Ovary (tissue), 9 donors: ENCODE results near the gene MDH2. TPM values are rescaled to one million over a fixed set of nuclear protein-coding genes. Genes with fewer than 3 reads are reported as not detected.
"Not testable (repeated sequence)": the region's sequence is repeated elsewhere in the genome, so short reads cannot be mapped to it uniquely, and the experiment has no call there.

Experiments used
- DNase-seq, 5 donors: peaks; one replicate each; pipeline ENCODE4 v3.0.0-alpha.2; 2019 to 2020
- H3K27ac ChIP-seq, 2 donors: fragments of 200-600 bp; one replicate each; pipeline versions ENCODE4 v1.5.1 to v1.8.0; 2019 to 2022
- H3K27me3 ChIP-seq: fragments of 200-600 bp; one replicate; pipeline ENCODE4 v1.8.0; 2022
- H3K36me3 ChIP-seq: fragments of 200-600 bp; sonication (generic); one replicate; pipeline ENCODE4 v1.5.1; 2019
- H3K4me1 ChIP-seq: one replicate; pipeline ENCODE4 v1.8.1; 2013; ENCODE audit warnings: mild to moderate bottlenecking, moderate library complexity; ENCODE audit not compliant: insufficient read depth
- H3K4me3 ChIP-seq: fragments of 200-600 bp; sonication (generic); one replicate; pipeline ENCODE4 v1.5.1; 2017
- H3K9me3 ChIP-seq, 2 donors: fragments of 200-600 bp in 1 of 2; sonication (generic) in 1 of 2; one replicate each; pipeline versions ENCODE4 v1.5.1 to v1.8.1; 2013 to 2019; ENCODE audit warnings: mild to moderate bottlenecking in 1 of 2, moderate library complexity in 1 of 2
- CTCF ChIP-seq, 3 donors: fragments of 450-650 bp in 2 of 3; fragments of 200-600 bp in 1 of 3; IDR thresholded peaks; one replicate each; pipeline versions ENCODE4 v1.5.1 to v1.8.0; 2016 to 2022; ENCODE audit warnings: antibody characterized with exemption in 3 of 3, mild to moderate bottlenecking in 1 of 3
- EP300 ChIP-seq: sonication (generic); formaldehyde crosslinking; IDR thresholded peaks from one replicate; pipeline ENCODE4 v1.6.1; 2017; ENCODE audit warnings: antibody characterized with exemption
- POLR2A ChIP-seq: fragments of 450-650 bp; IDR thresholded peaks from one replicate; pipeline ENCODE4 v1.6.1; 2017; ENCODE audit warnings: antibody characterized with exemption, mild to moderate bottlenecking, moderate library complexity
- WGBS, 3 donors: extraction: QIAGEN DNeasy Blood & Tissue Kit in 1 of 3; methylation state at CpG; one replicate each; pipeline versions ENCODE4 v1.1.5 to v1.1.7; 2013 to 2017; 5-methylcytosine and 5-hydroxymethylcytosine counted together
- intact Hi-C, 4 donors: fragments of 100-400 bp; cut with DNase I; formaldehyde crosslinking; loops; one replicate each; pipeline versions ENCODE4 v1.11.0 to v1.15.1; 2022 to 2023
- polyA plus RNA-seq, 2 donors: library from polyadenylated mRNA; stranded (reverse); fragments of 200-250 nt in 1 of 2; fragments of 350-450 nt in 1 of 2; fragmentation: Illumina TruSeq in 1 of 2; extraction: RNeasy Lipid Tissue Mini Kit (QIAGEN cat#74804) in 1 of 2; gene quantifications; one replicate each; pipeline ENCODE4 v1.2.3, GENCODE V29; 2013 to 2014
- total RNA-seq, 7 donors: library from RNA; depleted of rRNA in 2 of 7; stranded (reverse); fragments of >200 nt in 2 of 7; fragmentation: NEBNext Ultra II Directional in 3 of 7; extraction: Animal tissue kit (Norgen Biotek cat#: 25700) in 3 of 7; gene quantifications; one replicate each; pipeline versions ENCODE4 v1.1.0 to v1.2.4, GENCODE V29; 2016 to 2023
- donor health status: DM: no; HTN: no; CAD: no; lungs with moderate emphysema.
- donor health status: DM: no; HTN: no; CAD: no.
- donor health status: Bipolar disorder and iron deficiency.
- donor health status: DM: yes; HTN: yes; CAD: no.
- donor health status: DM: no; HTN: no; CAD: no.
- donor health status: DM: yes; HTN: yes; CAD: no.

Gene MDH2
- total and polyA plus RNA-seq, 9 donors: 38.4 to 124 (median 94.9) TPM

DNA sequence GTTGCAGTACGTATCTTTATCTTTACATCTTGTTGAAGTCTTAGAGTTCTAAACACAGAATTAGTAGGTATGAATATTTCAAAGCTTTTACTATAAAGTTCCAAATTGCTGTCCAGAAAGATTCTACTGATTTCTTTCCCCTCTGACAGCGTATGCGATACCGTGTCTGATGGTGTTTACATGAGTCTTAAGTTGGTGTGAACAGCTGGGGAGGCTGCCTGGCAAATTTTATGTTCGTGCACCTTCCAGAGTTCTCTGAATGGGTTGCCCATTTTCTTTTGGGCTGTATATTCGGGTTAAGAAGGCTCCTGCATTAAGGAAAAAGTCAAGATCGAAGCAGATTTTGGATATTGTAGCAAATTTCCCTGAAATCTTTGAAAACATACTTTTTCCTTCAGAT lies 8.3 kb downstream of the MDH2 start:
- WGBS, 3 donors: 83 to 87% (median 85%) methylated on average over 7 of the region's 7 CpGs
- Histone ChIP-seq H3K36me3 (no peaks in the 10 kb centered on the region), H3K4me3 (no peak overlapping the region), H3K27ac (no peak overlapping the region), H3K9me3 (no peaks in the 10 kb centered on the region), H3K27me3 (no peaks in the 10 kb centered on the region), H3K4me1 (no peaks in the 10 kb centered on the region)
- DNase-seq: no peak
- intact Hi-C loops: no loop called here
- TF ChIP-seq EP300 (no peak), CTCF (IDR thresholded peaks at IDR 0.05) (no peak), POLR2A (no peak)

DNA sequence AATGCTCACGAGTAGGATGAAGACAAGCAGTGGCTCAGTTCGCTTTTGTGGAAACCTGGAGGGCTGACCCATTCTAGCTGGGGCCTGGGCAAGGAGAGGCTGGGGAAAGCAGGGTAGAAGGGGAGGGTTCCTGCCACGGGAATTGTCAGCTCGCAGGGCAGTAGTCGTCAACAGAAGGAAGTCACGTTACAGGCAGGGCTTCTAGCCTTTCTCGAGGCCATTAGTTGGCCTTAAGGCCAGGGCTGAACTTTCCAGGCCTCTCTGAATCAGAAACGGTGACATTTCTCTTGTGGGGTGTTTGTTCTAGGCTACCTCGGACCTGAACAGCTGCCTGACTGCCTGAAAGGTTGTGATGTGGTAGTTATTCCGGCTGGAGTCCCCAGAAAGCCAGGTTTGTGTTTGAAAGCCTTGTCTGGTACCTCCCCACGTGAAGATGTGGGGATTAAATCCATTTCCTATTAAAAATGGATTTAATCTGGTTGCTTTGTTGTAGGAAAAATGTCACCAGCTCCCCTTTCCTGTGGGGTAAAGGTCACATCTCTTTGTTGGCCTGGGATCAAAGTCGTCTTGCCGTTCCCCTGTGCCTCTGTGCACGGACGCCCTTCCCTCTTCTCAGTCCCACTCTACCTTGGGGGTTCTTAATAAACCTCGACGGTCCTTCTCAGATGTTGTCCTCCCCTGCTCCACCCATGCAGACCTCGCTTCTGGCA lies 9.4 kb downstream of the MDH2 start:
- H3K27ac ChIP-seq: no peak overlapping the region
- 82 to 88% (median 83%) methylated on average over 18 of the region's 18 CpGs for WGBS, 3 donors
- no peaks in the 10 kb centered on the region for H3K4me1 ChIP-seq
- DNase-seq: no peak
- no peaks in the 10 kb centered on the region for H3K27me3 ChIP-seq
- no peaks in the 10 kb centered on the region for H3K9me3 ChIP-seq
- no peak overlapping the region for H3K4me3 ChIP-seq
- TF ChIP-seq EP300 (no peak), POLR2A (no peak), CTCF (IDR thresholded peaks at IDR 0.05) (no peak)
- intact Hi-C loops: no loop called here
- no peaks in the 10 kb centered on the region for H3K36me3 ChIP-seq

- Histone ChIP-seq H3K4me1 (no peaks in the 10 kb centered on the region), H3K4me3 (no peak overlapping the region), H3K36me3 (no peaks in the 10 kb centered on the region), H3K9me3 (no peaks in the 10 kb centered on the region), H3K27me3 (no peaks in the 10 kb centered on the region), H3K27ac (no peak overlapping the region)
- DNase-seq: no peak
- intact Hi-C loops: no loop called here
- 84 to 93% (median 85%) methylated on average over 11 of the region's 11 CpGs for whole genome bisulfite sequencing, 3 donors
- TF ChIP-seq POLR2A (no peak), EP300 (no peak), CTCF (IDR thresholded peaks at IDR 0.05) (no peak)
Measured at GRCh38 chr7:76057813-76058145, 9.9 kb downstream of the MDH2 start.

DNA sequence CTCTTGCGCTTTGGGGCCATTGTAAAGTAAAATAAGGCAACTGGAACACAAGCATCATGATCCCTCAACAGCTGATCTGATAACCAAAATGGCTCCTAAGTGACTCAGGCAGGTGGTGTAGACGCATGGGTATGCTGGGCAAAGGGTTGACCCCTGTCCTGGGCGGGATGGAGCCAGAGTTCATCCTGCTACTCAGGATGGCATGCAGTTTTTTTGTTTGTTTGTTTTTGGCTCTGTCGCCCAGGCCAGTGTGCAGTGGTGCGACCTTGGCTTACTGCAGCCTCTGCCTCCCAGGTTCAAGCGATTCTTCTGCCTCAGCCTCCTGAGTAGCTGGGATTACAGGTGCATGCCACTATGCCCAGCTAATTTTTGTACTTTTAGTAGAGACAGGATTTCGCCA lies 10.8 kb downstream of the MDH2 start:
- H3K4me1 ChIP-seq, H3K36me3 ChIP-seq: not testable (repeated sequence)
- 90 to 93% (median 91%) methylated on average over 7 of the region's 7 CpGs for WGBS, 3 donors

DNA sequence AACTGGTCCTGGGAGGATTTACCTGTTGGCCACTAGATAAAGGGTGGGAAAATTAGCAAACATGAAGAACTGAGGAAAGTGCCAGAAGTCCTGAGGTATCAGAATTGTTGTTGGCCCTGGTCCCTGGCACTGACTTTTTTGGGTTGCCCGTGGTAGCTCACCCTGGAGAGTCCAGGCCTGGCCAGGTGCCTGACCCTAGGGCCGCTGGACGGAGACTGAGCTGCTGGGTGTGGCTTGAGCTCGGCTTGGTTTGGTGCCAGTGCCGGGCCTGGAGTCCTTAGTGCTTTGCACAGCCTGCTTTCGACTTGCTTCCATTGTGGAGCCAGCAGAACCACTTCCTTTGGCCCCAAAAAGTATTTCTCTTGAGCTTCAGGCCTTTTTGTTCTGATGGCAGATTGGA lies 12.9 kb downstream of the MDH2 start:
- Histone ChIP-seq H3K9me3 (no peaks in the 10 kb centered on the region), H3K27ac (no peak overlapping the region), H3K4me1 (no peaks in the 10 kb centered on the region), H3K27me3 (no peaks in the 10 kb centered on the region), H3K36me3 (no peaks in the 10 kb centered on the region), H3K4me3 (no peak overlapping the region)
- TF ChIP-seq EP300: no peak
- no peak for TF ChIP-seq CTCF (IDR thresholded peaks at IDR 0.05)
- TF ChIP-seq POLR2A: no peak
- DNase-seq: no peak
- intact Hi-C loops: no loop called here
- WGBS, 3 donors: 57 to 70% (median 66%) methylated on average over 6 of the region's 6 CpGs

More for the DNA sequence above, 10.8 kb downstream of the MDH2 start:
- H3K4me3 ChIP-seq, H3K27ac ChIP-seq, DNase-seq, intact Hi-C loops, H3K27me3 ChIP-seq, H3K9me3 ChIP-seq: not testable (repeated sequence)
